Epithelial cell of esophagus (primary cell): ENCODE measurements around the gene KREMEN1.
"Not testable (repeated sequence)": the region's sequence is repeated elsewhere in the genome, so short reads cannot be mapped to it uniquely, and the experiment has no call there.

Experiments used
- DNase-seq: peaks from one replicate; pipeline ENCODE4 v3.0.0; 2010; ENCODE audit warnings: low read depth
- H3K4me3 ChIP-seq: 2 replicates; pipeline ENCODE4 v1.5.1; 2011; ENCODE audit warnings: mild to moderate bottlenecking, low read length, control low read depth
- TF ChIP-seq, protein P1 (sequence below): IDR thresholded peaks from 2 replicates; pipeline ENCODE4 v1.5.1; 2011; ENCODE audit warnings: low read depth, mild to moderate bottlenecking, low read length, control low read depth, inconsistent platforms; ENCODE audit not compliant: insufficient read depth; ENCODE audit errors: missing control alignments

KREMEN1 gene

DNA sequence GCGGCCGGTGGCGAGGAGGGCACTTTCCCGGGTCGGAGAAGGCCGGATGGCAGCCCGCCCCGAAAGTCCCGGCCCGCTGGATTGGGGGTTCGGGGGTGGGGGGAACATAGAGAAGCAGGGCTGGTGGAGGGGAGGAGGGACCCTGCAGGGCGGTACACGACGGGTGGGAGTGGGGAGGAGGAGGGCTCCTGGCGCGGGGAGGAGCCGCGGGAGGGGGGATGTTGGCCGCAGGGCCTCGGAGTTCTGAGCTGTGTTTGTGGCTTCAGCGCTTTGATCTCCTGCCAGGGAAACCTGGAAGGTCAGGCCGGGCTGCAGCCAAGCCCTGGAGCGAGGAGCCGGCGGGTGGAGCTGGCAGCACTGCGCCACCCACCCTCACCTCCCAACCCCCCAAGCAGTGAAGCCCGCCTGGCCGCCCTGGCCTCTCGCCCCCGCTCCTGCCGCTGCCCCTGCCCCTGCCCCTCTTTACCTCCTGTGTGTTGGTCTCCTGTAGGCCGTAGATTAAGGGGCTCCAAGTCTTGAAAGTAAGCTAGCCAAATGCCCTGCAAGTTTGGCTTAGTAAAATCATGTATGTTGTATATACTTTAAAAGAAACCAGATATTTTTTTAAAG is 42.1 kb upstream of the KREMEN1 start:
- DNase-seq, result peak; percentile 54
- TF ChIP-seq, protein P1, sequence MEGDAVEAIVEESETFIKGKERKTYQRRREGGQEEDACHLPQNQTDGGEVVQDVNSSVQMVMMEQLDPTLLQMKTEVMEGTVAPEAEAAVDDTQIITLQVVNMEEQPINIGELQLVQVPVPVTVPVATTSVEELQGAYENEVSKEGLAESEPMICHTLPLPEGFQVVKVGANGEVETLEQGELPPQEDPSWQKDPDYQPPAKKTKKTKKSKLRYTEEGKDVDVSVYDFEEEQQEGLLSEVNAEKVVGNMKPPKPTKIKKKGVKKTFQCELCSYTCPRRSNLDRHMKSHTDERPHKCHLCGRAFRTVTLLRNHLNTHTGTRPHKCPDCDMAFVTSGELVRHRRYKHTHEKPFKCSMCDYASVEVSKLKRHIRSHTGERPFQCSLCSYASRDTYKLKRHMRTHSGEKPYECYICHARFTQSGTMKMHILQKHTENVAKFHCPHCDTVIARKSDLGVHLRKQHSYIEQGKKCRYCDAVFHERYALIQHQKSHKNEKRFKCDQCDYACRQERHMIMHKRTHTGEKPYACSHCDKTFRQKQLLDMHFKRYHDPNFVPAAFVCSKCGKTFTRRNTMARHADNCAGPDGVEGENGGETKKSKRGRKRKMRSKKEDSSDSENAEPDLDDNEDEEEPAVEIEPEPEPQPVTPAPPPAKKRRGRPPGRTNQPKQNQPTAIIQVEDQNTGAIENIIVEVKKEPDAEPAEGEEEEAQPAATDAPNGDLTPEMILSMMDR, result no peak
- H3K4me3 ChIP-seq, result peak overlapping the region; percentile 19

DNA sequence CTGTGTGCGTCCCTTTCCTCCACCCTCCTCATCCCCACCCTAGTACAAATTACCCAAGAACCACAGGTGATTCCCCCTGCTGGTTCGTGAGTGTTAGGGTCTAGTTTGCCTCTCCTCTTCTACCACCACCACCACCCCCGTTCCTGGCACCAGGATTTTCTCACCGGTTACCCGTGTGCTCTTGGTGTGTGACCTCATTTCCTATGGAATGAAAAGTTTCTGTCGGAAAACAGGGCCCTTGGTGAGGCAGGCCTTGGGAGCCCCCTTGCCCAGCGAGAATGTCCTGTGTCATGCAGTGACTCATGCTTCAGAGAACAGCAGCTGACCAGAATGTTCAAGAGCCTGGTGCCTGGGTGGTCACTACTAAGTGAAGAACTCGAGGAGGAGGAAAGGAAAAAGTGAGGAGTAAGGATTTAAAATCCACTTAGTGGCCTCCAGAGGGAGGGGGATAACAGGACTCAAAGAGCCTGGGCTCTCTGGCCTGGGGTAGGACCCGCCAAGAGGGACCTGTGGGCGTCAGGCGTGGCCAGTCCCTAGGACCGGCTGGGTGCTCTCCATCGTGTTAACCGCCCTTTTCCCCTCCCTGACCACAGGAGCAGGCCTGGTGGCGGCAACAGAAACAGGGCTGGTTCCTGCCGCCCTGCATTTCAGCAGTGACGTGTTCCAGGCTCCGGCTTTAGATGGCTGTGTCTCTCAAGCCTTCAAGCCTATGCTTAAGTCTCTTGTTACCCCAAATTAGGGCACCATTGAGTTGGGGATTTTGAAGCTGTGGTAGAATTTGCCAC is 41.4 kb upstream of the KREMEN1 start:
- TF ChIP-seq, protein P1, result no peak
- no peak overlapping the region for H3K4me3 ChIP-seq
- peak; percentile 62 for DNase-seq

- TF ChIP-seq, protein P1, result no peak
- H3K4me3 ChIP-seq, result no peak overlapping the region
- no peak for DNase-seq
These were observed 40.8 kb upstream of the KREMEN1 start for GRCh38 chr22:29032014-29032475.

DNA sequence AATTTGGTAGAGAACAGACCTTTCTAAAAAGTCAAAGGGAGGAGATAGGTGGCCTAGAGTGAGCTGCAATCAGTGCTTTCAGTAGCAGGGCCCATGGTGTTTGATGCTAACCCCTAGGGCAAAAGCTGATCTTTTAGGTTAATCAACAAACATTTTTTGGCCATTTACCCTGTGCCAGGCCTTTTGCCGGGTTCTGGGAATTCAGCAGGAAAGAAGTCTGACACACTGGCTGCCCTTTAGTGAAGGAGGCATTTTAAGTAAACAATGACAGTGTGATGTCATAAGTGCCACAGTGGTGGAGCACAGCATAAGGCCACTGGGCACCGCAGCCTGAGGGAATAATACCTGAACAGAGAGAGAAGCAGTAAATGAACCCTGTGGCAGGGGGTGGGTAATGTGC is 40.3 kb upstream of the KREMEN1 start:
- no peak overlapping the region for H3K4me3 ChIP-seq
- DNase-seq, result no peak
- TF ChIP-seq, protein P1, result no peak

GRCh38 chr22:29037340-29037932 is 35.4 kb upstream of the KREMEN1 start:
- TF ChIP-seq, protein P1, result no peak
- DNase-seq, result no peak
- H3K4me3 ChIP-seq, result no peak overlapping the region

- no peak for DNase-seq
- TF ChIP-seq, protein P1, result no peak
- H3K4me3 ChIP-seq, result no peak overlapping the region
These were observed 33.7 kb upstream of the KREMEN1 start for GRCh38 chr22:29039148-29039547.

DNA sequence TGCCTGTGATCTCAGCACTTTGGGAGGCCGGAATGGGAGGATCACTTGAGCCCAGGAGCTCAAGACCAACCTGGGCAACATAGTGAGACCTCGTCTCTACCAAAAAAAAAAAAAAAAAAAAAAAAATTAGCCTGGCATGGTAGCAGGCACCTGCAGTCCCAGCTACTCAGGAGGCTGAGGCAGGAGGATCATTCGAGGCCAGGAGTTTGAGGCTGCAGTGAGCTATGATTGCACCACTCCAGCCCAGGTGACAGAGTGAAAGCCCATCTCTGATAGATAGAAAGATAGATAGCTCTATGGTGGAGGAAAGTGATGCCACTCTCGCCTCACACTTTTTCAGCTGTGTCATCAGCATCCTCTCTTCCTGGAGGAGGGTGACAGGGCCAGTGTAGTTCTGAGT is 33.2 kb upstream of the KREMEN1 start:
- not testable (repeated sequence) for DNase-seq, H3K4me3 ChIP-seq
